Thymus (tissue), 11 donors: Measurements from ENCODE around the gene ALAS1. TPM values are rescaled to one million over a fixed set of nuclear protein-coding genes. Genes with fewer than 3 reads are reported as not detected.

ENCODE experiments used
- DNase-seq, 9 donors: peaks; one replicate each; pipeline ENCODE4 v3.0.0-alpha.2; 2013; ENCODE audit warnings: low spot score in 9 of 9, low read depth in 6 of 9, missing footprints in 1 of 9
- H3K27ac ChIP-seq, 2 donors: one replicate each; pipeline ENCODE4 v1.5.1; 2013; ENCODE audit warnings: control low read depth in 1 of 2, low read depth in 1 of 2, low read length in 1 of 2, mild to moderate bottlenecking in 1 of 2, moderate library complexity in 1 of 2
- H3K27me3 ChIP-seq, 2 donors: one replicate each; pipeline ENCODE4 v1.5.1; 2013; ENCODE audit warnings: low read length in 1 of 2; ENCODE audit not compliant: control insufficient read depth in 2 of 2, insufficient read depth in 1 of 2
- H3K36me3 ChIP-seq, 2 donors: one replicate each; pipeline ENCODE4 v1.5.1; 2013; ENCODE audit warnings: low read length in 1 of 2, mild to moderate bottlenecking in 1 of 2, moderate library complexity in 1 of 2; ENCODE audit not compliant: control insufficient read depth in 2 of 2, insufficient read depth in 2 of 2
- H3K4me1 ChIP-seq, 2 donors: one replicate each; pipeline ENCODE4 v1.5.1; 2013; ENCODE audit warnings: low read length in 2 of 2; ENCODE audit not compliant: control insufficient read depth in 2 of 2, insufficient read depth in 2 of 2
- H3K4me3 ChIP-seq, 2 donors: one replicate each; pipeline ENCODE4 v1.5.1; 2013; ENCODE audit warnings: low read length in 2 of 2, control low read depth in 1 of 2, mild to moderate bottlenecking in 1 of 2
- H3K9me3 ChIP-seq, 2 donors: one replicate each; pipeline ENCODE4 v1.5.1; 2013; ENCODE audit warnings: low read length in 1 of 2, mild to moderate bottlenecking in 1 of 2; ENCODE audit not compliant: control insufficient read depth in 2 of 2, insufficient read depth in 1 of 2
- WGBS: extraction: QIAGEN DNeasy Blood & Tissue Kit; methylation state at CpG from one replicate; pipeline ENCODE4 v1.1.7; 2013; 5-methylcytosine and 5-hydroxymethylcytosine counted together
- polyA plus RNA-seq: library from polyadenylated mRNA; stranded (reverse); fragments of 200-250 nt; gene quantifications from one replicate; pipeline ENCODE4 v1.2.3, GENCODE V29; 2013
- total RNA-seq: library from RNA; stranded (reverse); fragments of 120-200 nt; gene quantifications from one replicate; pipeline ENCODE4 v1.2.4, GENCODE V29; 2013
- donor health status: healthy.

ALAS1 gene
- total and polyA plus RNA-seq, 2 donors: 22.8 to 34.5 TPM

- Histone ChIP-seq H3K9me3 (no peaks in the 10 kb centered on the region), H3K27me3 (no peaks in the 10 kb centered on the region), H3K4me3 (no peak overlapping the region), H3K36me3 (no peaks in the 10 kb centered on the region), H3K27ac (no peak overlapping the region), H3K4me1 (peaks cover 0 to 12% of the 10 kb centered on the region in 2 donors)
- DNase-seq: no peak
- WGBS: 97% methylated on average over 4 of the region's 4 CpGs
Observed at GRCh38 chr3:52191663-52192062, 6.3 kb upstream of the ALAS1 start.

DNA sequence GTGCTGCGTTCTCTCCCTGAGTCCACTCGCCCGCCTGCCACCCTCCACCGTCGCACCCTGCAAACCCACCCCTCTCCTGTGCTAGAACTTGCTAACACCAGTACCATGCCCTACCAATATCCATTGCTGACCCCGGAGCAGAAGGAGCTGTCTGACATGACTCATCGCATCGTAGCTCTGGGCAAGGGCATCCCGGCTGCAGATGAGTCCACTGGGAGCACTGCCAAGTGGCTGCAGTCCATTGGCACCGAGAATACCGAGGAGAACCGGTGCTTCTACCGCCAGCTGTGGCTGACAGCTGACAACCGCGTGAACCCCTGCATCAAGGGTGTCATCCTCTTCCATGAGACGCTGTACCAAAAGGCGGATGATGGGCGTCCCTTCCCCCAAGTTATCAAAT is 4.9 kb upstream of the ALAS1 start:
- no peaks in the 10 kb centered on the region for H3K27me3 ChIP-seq
- no peaks in the 10 kb centered on the region for H3K36me3 ChIP-seq
- no peak overlapping the region for H3K27ac ChIP-seq
- 97% methylated on average over 18 of the region's 18 CpGs for WGBS
- no peak for DNase-seq
- H3K9me3 ChIP-seq: peaks cover 0 to 6% of the 10 kb centered on the region in 2 donors
- peaks cover 0 to 25% of the 10 kb centered on the region in 2 donors for H3K4me1 ChIP-seq
- no peak overlapping the region for H3K4me3 ChIP-seq

DNA sequence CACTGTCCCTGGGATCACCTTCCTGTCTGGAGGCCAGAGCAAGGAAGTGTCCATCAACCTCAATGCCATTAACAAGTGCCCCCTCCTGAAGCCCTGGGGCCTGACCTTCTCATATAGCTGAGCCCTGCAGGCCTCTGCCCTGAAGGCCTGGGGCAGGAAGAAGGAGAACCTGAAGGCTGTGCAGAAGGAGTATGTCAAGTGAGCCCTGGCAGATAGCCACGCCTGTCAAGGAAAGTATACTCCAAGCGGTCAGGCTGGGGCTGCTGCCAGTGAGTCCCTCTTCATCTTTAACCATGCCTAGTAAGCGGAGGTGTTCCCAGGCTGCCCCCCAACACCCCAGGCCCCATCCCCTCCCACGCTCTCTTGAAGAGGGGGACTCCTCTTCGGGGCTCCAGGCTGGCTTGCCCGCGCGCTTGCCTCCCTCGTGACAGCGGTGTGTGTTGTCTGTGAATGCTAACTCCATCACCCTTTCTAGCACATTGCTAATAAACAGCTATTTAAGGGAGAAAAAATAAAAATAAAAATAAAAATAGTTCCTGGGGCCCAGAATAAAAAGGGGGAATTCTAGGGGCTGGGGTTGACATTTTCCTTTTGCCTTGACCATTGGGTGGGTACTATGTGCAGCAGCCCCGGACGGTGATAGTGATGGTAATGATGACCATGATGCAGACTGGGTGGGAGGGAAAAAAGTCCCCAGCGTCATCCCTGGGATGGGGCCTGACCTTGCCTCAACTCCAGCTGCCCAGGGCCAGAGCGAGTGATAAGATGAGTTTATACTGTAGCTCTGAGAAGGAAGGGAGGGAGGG is 3.3 kb upstream of the ALAS1 start:
- peaks cover 0 to 6% of the 10 kb centered on the region in 2 donors for H3K36me3 ChIP-seq
- H3K9me3 ChIP-seq: peaks cover 0 to 6% of the 10 kb centered on the region in 2 donors
- no peak overlapping the region for H3K4me3 ChIP-seq
- peaks cover 8 to 31% of the 10 kb centered on the region in 2 donors for H3K4me1 ChIP-seq
- no peak for DNase-seq
- no peaks in the 10 kb centered on the region for H3K27me3 ChIP-seq
- 95% methylated on average over 14 of the region's 14 CpGs for WGBS
- H3K27ac ChIP-seq: no peak overlapping the region

DNA sequence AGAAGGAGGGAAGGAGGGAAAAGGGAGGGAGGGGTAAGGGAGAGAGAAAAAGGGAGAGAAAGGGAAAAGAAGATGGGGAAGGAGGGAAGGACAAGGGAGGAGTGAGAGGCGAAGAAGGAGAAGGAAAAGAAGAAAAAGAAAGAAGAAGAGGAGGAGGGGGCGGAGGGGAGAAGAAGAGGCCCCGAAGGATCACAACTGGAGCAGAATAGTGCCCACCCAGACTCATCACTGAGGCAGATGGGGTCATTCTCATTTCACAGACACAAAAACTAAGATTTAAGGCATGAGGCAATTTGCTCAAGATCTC is 2.7 kb upstream of the ALAS1 start:
- 94% methylated on average over 3 of the region's 3 CpGs for WGBS
- Histone ChIP-seq H3K27me3 (no peaks in the 10 kb centered on the region), H3K4me3 (no peak overlapping the region), H3K9me3 (peaks cover 0 to 6% of the 10 kb centered on the region in 2 donors), H3K27ac (no peak overlapping the region), H3K36me3 (peaks cover 0 to 11% of the 10 kb centered on the region in 2 donors), H3K4me1 (peaks cover 8 to 31% of the 10 kb centered on the region in 2 donors)
- no peak for DNase-seq

- H3K4me1 ChIP-seq: peaks cover 8 to 31% of the 10 kb centered on the region in 2 donors
- H3K27me3 ChIP-seq: no peaks in the 10 kb centered on the region
- H3K27ac ChIP-seq: peak overlapping the region; percentile 8 to 12
- peaks cover 0 to 15% of the 10 kb centered on the region in 2 donors for H3K36me3 ChIP-seq
- H3K4me3 ChIP-seq: no peak overlapping the region
- H3K9me3 ChIP-seq: peaks cover 0 to 6% of the 10 kb centered on the region in 2 donors
- no peak for DNase-seq
- WGBS: 92% methylated on average over 10 of the region's 10 CpGs
Observed at GRCh38 chr3:52195823-52196331, 2.1 kb upstream of the ALAS1 start.

DNA sequence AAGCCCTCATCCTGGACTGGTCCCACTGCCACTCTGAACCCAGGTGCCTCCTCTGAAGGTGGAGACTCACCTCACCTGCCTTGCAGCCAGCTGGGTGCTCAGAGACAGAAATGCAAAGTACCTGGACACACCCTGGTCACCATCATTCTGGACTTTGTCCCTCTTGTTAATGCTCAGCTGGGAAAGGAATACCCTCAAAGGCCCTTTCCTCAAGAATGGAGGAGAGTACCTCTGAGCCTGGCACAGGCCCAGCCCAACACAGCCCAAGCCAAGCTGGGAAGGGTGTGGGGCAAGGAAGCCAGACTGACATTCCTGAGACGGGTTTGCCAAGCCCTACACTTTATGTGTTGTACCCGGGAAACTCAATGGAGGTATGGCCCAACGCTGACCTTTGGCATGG is 983 bp upstream of the ALAS1 start:
- Histone ChIP-seq H3K4me1 (peaks cover 8 to 34% of the 10 kb centered on the region in 2 donors), H3K27me3 (no peaks in the 10 kb centered on the region), H3K36me3 (peaks cover 0 to 22% of the 10 kb centered on the region in 2 donors), H3K9me3 (peaks cover 0 to 6% of the 10 kb centered on the region in 2 donors), H3K27ac (no peak overlapping the region), H3K4me3 (no peak overlapping the region)
- 94% methylated on average over 3 of the region's 3 CpGs for WGBS
- no peak for DNase-seq

DNA sequence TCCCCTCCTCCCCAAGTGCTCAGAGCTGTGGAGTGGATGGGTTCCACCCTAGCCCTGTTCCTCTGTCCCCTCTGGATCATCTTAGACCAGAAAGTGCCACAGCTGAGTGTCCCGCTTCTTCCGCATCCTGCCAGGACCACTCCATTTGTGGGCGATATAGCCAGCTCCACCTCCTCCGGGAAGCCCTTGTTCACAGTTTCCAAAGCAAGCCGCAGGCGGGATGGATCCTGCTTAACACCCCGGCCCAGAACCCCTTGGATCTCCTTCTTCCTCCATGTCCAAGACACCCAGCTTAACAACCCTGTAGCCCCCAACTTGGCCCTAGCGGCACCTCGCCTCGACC is 490 bp upstream of the ALAS1 start:
- 67% methylated on average over 10 of the region's 10 CpGs for WGBS
- H3K4me1 ChIP-seq: peaks cover 8 to 34% of the 10 kb centered on the region in 2 donors
- peak overlapping the region; percentile 71 to 100 for H3K4me3 ChIP-seq
- no peak for DNase-seq
- H3K27ac ChIP-seq: peak overlapping the region; percentile 45 to 77
- peaks cover 2 to 26% of the 10 kb centered on the region in 2 donors for H3K36me3 ChIP-seq
- H3K27me3 ChIP-seq: no peaks in the 10 kb centered on the region
- peaks cover 0 to 6% of the 10 kb centered on the region in 2 donors for H3K9me3 ChIP-seq

- DNase-seq: no peak
- 60% methylated on average over 14 of the region's 14 CpGs for WGBS
- peak overlapping the region; percentile 71 to 100 for H3K4me3 ChIP-seq
- H3K9me3 ChIP-seq: peaks cover 0 to 6% of the 10 kb centered on the region in 2 donors
- H3K27ac ChIP-seq: peak overlapping the region in 1 of 2 donors; percentile 78
- H3K36me3 ChIP-seq: peaks cover 17 to 40% of the 10 kb centered on the region in 2 donors
- H3K27me3 ChIP-seq: no peaks in the 10 kb centered on the region
- peaks cover 10 to 34% of the 10 kb centered on the region in 2 donors for H3K4me1 ChIP-seq
Observed at GRCh38 chr3:52198643-52199608, 966 bp downstream of the ALAS1 start.
